ENCODE data around the gene PSAP.

PSAP gene

DNA sequence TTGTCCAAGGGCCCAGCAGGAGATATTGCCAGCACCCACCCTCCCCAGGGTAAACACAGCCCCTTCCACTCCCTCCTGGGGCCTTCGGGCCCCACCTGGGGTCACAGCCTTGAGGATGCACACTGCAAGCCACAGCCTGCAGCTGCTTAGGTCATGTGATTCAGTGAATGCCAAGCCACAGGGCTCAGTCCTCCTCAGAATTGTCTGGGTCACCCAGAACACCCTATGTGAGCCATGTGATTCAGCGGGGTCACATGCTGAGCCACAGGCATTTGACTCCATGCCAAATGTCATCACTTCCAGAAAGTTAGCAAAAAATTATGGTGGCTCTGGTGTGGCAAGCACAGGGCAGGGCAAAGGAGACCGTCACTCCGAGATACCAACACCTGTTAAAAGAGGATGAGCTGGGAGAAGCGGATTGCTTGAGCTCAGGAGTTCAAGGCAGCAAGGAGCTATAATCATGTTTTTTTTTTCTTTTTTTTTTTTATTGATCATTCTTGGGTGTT, 17.2 kb upstream of the PSAP start:
- no peak for DNase-seq (ENCODE audit: low spot score)
- TF ChIP-seq, protein P1, sequence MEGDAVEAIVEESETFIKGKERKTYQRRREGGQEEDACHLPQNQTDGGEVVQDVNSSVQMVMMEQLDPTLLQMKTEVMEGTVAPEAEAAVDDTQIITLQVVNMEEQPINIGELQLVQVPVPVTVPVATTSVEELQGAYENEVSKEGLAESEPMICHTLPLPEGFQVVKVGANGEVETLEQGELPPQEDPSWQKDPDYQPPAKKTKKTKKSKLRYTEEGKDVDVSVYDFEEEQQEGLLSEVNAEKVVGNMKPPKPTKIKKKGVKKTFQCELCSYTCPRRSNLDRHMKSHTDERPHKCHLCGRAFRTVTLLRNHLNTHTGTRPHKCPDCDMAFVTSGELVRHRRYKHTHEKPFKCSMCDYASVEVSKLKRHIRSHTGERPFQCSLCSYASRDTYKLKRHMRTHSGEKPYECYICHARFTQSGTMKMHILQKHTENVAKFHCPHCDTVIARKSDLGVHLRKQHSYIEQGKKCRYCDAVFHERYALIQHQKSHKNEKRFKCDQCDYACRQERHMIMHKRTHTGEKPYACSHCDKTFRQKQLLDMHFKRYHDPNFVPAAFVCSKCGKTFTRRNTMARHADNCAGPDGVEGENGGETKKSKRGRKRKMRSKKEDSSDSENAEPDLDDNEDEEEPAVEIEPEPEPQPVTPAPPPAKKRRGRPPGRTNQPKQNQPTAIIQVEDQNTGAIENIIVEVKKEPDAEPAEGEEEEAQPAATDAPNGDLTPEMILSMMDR (IDR thresholded peaks at IDR 0.05; ENCODE audit: extremely low read depth, insufficient read depth, missing control alignments), result no peak
- in situ Hi-C loops (cut with MboI; ENCODE audit: low pct_unique_long_range_greater_than_20kb, low sequenced_read_pairs, unreplicated experiment), result no loop called here

DNA sequence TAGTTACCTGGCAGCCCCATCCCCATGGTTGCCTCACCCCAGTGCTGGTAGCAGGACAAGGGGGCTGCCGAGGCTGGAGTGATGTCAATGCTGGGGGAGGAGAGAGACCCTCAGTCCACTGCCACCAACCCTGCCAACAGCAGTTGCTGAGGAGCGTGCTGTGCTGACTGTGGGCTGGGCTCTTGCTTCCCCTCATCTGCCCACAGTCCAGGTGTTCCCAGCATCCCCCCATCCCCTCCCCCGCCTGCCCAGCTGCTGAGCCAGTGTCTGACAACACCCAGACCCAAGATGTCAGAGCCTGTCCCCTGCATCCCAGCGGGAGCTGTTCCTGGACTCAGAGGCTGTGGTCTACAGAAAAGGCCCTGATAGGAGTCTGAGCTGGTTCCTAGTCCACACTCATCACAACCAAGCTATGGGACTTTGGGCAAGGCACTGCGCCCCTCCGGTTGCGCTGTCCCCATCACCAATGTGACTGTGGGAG, 14.6 kb upstream of the PSAP start:
- in situ Hi-C loops (cut with MboI; ENCODE audit: low pct_unique_long_range_greater_than_20kb, low sequenced_read_pairs, unreplicated experiment), result no loop called here
- DNase-seq (ENCODE audit: low spot score), result no peak
- TF ChIP-seq, protein P1 (IDR thresholded peaks at IDR 0.05; ENCODE audit: extremely low read depth, insufficient read depth, missing control alignments), result no peak

DNA sequence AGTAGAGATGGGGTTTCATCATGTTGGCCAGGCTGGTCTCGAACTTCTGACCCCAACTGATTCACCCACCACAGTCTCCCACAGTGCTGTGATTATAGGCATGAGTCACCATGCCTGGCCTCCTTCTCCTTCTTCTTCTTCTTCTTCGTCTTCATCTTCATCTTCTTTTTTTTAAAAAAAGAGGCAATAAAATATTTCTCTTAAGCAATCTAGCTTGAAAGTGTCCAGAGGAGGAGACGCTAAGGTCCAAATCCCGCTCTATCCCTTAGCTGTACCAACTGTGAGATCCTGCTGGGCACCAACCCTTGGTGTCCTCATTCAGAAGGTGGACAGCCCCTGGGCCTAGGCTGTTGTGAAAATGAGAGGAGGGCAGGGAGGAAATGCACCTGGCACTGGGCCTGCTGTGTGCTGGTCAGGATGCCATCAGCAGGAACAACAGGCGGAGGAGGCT, 13.9 kb upstream of the PSAP start:
- in situ Hi-C loops (cut with MboI; ENCODE audit: low pct_unique_long_range_greater_than_20kb, low sequenced_read_pairs, unreplicated experiment), result no loop called here
- TF ChIP-seq, protein P1 (IDR thresholded peaks at IDR 0.05; ENCODE audit: extremely low read depth, insufficient read depth, missing control alignments), result no peak
- DNase-seq (ENCODE audit: low spot score), result no peak

DNA sequence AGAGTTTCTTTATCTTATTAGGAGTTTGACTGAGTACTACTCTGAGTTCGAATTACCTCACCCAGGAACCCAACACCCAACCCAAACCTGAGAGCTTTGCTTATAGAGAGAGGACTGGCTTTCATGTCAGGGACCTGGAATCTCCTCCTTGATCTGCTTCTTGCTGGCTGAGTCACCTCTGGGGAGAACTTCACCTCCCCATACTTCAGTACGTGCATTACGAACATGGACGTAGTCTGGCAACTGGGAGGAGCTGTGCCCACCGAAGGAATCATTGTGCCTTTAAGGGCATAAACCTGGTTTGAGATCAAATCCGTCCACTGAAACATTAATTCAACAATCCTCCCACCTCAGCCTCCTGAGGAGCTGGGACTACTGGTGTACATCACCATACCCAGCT, 12.2 kb upstream of the PSAP start:
- in situ Hi-C loops (cut with MboI; ENCODE audit: low pct_unique_long_range_greater_than_20kb, low sequenced_read_pairs, unreplicated experiment), result no loop called here
- TF ChIP-seq, protein P1 (IDR thresholded peaks at IDR 0.05; ENCODE audit: extremely low read depth, insufficient read depth, missing control alignments), result no peak
- no peak for DNase-seq (ENCODE audit: low spot score)

DNA sequence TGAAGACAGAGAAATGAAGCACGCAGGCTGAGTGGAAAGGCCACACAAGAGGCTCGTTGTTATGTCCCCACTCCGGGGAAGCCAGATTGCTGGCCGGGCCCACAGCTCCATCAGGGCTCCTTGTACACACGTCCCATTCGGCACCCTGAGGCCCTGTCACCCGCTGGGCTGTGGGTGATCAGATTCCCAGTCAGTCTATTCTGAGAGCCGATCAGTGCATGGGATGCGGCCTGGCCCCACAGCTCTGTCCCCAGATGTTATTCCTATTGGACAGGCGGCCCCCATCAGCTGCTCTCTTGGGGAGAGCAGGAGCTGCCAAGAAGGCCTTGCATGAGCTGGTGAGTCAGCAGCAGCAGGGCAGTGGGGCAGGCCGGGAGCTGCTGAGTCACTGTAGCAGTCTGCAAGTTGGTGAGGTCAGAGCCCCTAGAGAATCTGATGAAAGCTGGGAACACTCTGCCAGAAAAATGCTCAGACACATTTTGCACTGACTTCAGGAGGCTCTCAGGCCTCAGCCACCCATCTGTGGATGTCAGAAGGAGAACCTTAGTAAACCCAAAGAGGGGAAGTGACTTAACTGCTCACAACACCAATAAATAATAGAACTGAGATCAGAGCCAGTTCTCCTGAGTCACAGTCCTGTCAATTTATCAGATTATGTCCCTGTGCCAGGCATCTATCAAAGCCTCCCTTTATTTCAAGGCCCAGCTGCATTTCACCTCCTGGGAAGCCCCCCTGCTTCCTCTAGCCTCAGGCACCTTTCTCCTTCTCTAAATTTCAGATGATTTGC, 9.4 kb upstream of the PSAP start:
- TF ChIP-seq, protein P1 (IDR thresholded peaks at IDR 0.05; ENCODE audit: extremely low read depth, insufficient read depth, missing control alignments), result no peak
- no peak for DNase-seq (ENCODE audit: low spot score)
- in situ Hi-C loops (cut with MboI; ENCODE audit: low pct_unique_long_range_greater_than_20kb, low sequenced_read_pairs, unreplicated experiment), result no loop called here

DNA sequence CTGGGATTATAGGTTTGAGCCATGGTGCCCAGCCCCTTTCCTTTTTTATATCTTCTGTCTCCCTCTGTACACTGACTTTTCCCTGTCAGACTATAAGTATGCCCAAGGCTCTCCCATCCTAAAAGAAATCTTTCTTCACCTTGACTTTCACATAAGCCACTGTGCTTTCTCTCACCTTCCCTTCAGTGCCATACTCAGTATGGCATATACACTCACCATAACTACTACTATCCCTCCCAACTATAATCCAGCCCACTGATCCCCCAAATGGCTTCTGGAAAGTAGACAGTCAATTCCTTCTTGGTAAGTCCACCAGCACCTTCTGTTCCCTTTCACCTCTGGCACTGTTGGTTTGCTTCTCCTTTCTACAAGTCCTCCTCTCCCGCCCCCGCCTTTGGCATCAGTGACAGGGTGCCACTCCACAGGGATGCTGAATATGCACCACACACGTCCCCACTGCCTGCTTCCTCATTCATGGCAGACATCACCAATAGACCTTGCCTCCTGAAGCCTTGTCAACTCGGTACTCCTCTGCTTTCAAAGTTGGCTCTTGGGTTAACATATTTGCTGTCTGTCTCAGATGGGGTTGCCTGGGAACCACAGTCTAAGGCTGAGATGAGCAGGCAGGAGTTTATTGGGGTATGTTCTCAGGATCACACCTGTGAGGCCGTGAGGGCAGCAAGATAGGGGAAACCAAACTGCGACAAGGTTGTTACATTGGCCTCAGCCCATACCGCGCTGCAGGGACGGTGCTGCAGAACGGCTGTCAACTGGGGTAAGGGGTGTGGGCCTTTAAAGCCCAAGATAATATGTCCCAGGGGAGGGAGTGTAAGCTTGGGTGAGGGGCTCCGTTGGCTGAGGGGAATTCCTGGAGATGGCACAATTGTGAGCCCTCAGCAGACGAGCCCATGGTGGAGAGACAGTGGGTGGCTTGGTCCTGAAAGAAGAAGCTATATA, 7.2 kb upstream of the PSAP start:
- TF ChIP-seq, protein P1 (IDR thresholded peaks at IDR 0.05; ENCODE audit: extremely low read depth, insufficient read depth, missing control alignments), result no peak
- in situ Hi-C loops (cut with MboI; ENCODE audit: low pct_unique_long_range_greater_than_20kb, low sequenced_read_pairs, unreplicated experiment), result no loop called here
- DNase-seq (ENCODE audit: low spot score), result no peak

All from GM13977 (cell line).